Activated CD4-positive, alpha-beta T cell treated with anti-CD3 and anti-CD28 coated beads, Interleukin-2, amount 50 U/mL, for 1 hour (primary cell): ENCODE measurements around the gene ELL.

Experiments used
- DNase-seq: peaks from one replicate; pipeline ENCODE4 v3.0.0-alpha.2; 2020

The ELL gene

GRCh38 chr19:18431351-18432197 is 90.3 kb downstream of the ELL start:
- DNase-seq: no peak

- DNase-seq: no peak
Measured at GRCh38 chr19:18430417-18431144, 91.3 kb downstream of the ELL start.

- DNase-seq: no peak
Measured at GRCh38 chr19:18429717-18430416, 92.0 kb downstream of the ELL start.

- peak; percentile 86 for DNase-seq
Measured at GRCh38 chr19:18428787-18429674, 92.8 kb downstream of the ELL start.

GRCh38 chr19:18428173-18428786 is 93.6 kb downstream of the ELL start:
- no peak for DNase-seq

- no peak for DNase-seq
Measured at GRCh38 chr19:18427743-18428113, 94.1 kb downstream of the ELL start.

- no peak for DNase-seq
Measured at GRCh38 chr19:18427080-18427742, 94.7 kb downstream of the ELL start.

- no peak for DNase-seq
Measured at GRCh38 chr19:18426416-18426767, 95.5 kb downstream of the ELL start.

GRCh38 chr19:18425515-18426415 is 96.1 kb downstream of the ELL start:
- DNase-seq: no peak

- no peak for DNase-seq
Measured at GRCh38 chr19:18424890-18425514, 96.9 kb downstream of the ELL start.

GRCh38 chr19:18424122-18424889 is 97.6 kb downstream of the ELL start:
- DNase-seq: no peak

GRCh38 chr19:18423258-18424020 is 98.4 kb downstream of the ELL start:
- no peak for DNase-seq

- DNase-seq: no peak
Measured at GRCh38 chr19:18422530-18423191, 99.2 kb downstream of the ELL start.

- DNase-seq: no peak
Measured at GRCh38 chr19:18421371-18421959, 100.4 kb downstream of the ELL start.

GRCh38 chr19:18420930-18421329 is 100.9 kb downstream of the ELL start:
- no peak for DNase-seq

GRCh38 chr19:18419699-18420460 is 102.0 kb downstream of the ELL start:
- DNase-seq: peak; percentile 42
